Frontal cortex (tissue), 4 donors: Measurements from ENCODE around the gene LRIG1. TPM values are rescaled to one million over a fixed set of nuclear protein-coding genes. Genes with fewer than 3 reads are reported as not detected.

Experiments used
- DNase-seq, 2 donors: peaks; one replicate each; pipeline ENCODE4 v3.0.0; 2012; ENCODE audit warnings: low spot score in 2 of 2
- FAIRE-seq: peaks from 2 replicates; lab custom pipeline; 2012; peaks lifted over from hg19 to GRCh38; lab: Jason Lieb, UNC
- total RNA-seq: library from RNA; depleted of rRNA; stranded (reverse); fragments of >200 nt; gene quantifications from one replicate; pipeline ENCODE4 v1.2.3, GENCODE V29; 2014
- donor health status: control.
- donor health status: control.
- donor health status: control.

The LRIG1 gene
- 51.8 TPM for total RNA-seq

GRCh38 chr3:66500576-66501482 is at the start of gene LRIG1:
Gene LRIG1 (minus strand): TSS chr3:66501022. CDS start chr3:66500407, 615 bp downstream.
- peak; percentile 94 to 96 for DNase-seq
- no peak for FAIRE-seq

GRCh38 chr3:66544619-66545429 is 44.0 kb upstream of the LRIG1 start:
- DNase-seq (no peak), FAIRE-seq (no peak)

GRCh38 chr3:66542153-66542552 is 41.3 kb upstream of the LRIG1 start:
- FAIRE-seq = no peak
- DNase-seq = no peak

- FAIRE-seq (no peak), DNase-seq (no peak)
These were observed 38.7 kb upstream of the LRIG1 start for GRCh38 chr3:66539466-66539989.

GRCh38 chr3:66538390-66538789 is 37.6 kb upstream of the LRIG1 start:
- FAIRE-seq = no peak
- DNase-seq = no peak

- DNase-seq (no peak), FAIRE-seq (no peak)
These were observed 36.9 kb upstream of the LRIG1 start for GRCh38 chr3:66537735-66538134.

GRCh38 chr3:66536791-66537190 is 36.0 kb upstream of the LRIG1 start:
- no peak for FAIRE-seq
- no peak for DNase-seq

GRCh38 chr3:66534304-66534845 is 33.6 kb upstream of the LRIG1 start:
- no peak for FAIRE-seq

GRCh38 chr3:66532613-66533012 is 31.8 kb upstream of the LRIG1 start:
- no peak for FAIRE-seq

More at GRCh38 chr3:66534304-66534845, 33.6 kb upstream of the LRIG1 start:
- DNase-seq = no peak

GRCh38 chr3:66532160-66532587 is 31.4 kb upstream of the LRIG1 start:
- FAIRE-seq (no peak), DNase-seq (no peak)

More at GRCh38 chr3:66532613-66533012, 31.8 kb upstream of the LRIG1 start:
- DNase-seq = no peak

- DNase-seq (no peak), FAIRE-seq (no peak)
These were observed 30.4 kb upstream of the LRIG1 start for GRCh38 chr3:66531256-66531655.

GRCh38 chr3:66527246-66527645 is 26.4 kb upstream of the LRIG1 start:
- no peak for DNase-seq
- FAIRE-seq = no peak

- FAIRE-seq (no peak), DNase-seq (no peak)
These were observed 24.9 kb upstream of the LRIG1 start for GRCh38 chr3:66525771-66526170.

- FAIRE-seq = no peak
- DNase-seq = no peak
These were observed 19.9 kb upstream of the LRIG1 start for GRCh38 chr3:66520724-66521123.

- no peak for DNase-seq
- FAIRE-seq = no peak
These were observed 17.8 kb upstream of the LRIG1 start for GRCh38 chr3:66518644-66519043.

GRCh38 chr3:66518126-66518525 is 17.3 kb upstream of the LRIG1 start:
- DNase-seq (no peak), FAIRE-seq (no peak)

GRCh38 chr3:66517241-66517640 is 16.4 kb upstream of the LRIG1 start:
- FAIRE-seq = no peak
- no peak for DNase-seq

- DNase-seq = no peak
- no peak for FAIRE-seq
These were observed 7.6 kb upstream of the LRIG1 start for GRCh38 chr3:66508461-66508860.

GRCh38 chr3:66507423-66508260 is 6.8 kb upstream of the LRIG1 start:
- FAIRE-seq = no peak

More at GRCh38 chr3:66507423-66508260, 6.8 kb upstream of the LRIG1 start:
- DNase-seq = no peak
